IPS DF 19.7 (cell line): ENCODE measurements around the gene PLD6.

Experiments used
- DNase-seq: peaks from one replicate; pipeline ENCODE4 v3.0.0-alpha.2; 2013; ENCODE audit warnings: low read depth, low spot score

The PLD6 gene

DNA sequence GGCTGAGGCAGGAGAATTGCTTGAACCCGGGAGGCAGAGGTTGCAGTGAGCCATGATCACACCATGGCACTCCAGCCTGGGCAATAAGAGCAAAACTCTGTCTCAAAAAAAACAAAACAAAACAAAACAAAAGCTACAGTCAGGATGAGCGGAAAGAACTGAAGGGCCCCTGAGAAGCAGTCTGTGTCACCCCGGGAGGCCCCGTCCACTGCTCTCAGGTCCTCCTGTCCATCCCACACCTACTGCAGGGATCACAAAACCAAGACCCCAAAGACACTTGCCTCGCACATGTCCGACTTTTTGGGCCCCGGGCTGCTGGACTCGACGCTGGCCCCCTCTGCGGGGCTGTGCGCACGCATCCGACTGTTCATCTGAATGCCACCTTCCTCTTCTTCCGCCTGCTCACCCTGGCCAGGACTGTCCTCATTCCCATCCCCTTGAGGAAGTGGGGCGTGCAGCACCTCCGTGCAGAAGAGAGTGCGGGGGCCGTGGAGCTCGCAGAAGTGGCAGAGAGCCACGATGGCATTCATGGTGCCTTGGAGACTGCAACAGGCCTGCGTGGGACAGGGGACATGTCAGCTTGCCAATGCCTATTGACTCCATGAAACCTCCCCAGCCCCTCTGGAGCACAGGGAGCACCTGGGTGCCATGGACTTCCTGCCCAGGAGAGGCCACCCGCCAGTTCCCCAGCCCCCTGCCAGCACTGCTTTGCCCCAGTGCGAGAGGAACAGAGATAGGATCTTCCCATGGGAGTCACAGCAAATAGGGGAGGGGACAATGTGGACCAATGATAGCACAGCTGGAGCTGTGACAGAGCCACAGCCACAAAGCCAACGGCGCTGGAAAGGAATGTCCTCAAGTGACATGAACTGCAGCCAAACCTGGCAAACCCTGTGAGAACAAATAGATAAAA is 21.7 kb upstream of the PLD6 start:
- DNase-seq, result no peak

DNA sequence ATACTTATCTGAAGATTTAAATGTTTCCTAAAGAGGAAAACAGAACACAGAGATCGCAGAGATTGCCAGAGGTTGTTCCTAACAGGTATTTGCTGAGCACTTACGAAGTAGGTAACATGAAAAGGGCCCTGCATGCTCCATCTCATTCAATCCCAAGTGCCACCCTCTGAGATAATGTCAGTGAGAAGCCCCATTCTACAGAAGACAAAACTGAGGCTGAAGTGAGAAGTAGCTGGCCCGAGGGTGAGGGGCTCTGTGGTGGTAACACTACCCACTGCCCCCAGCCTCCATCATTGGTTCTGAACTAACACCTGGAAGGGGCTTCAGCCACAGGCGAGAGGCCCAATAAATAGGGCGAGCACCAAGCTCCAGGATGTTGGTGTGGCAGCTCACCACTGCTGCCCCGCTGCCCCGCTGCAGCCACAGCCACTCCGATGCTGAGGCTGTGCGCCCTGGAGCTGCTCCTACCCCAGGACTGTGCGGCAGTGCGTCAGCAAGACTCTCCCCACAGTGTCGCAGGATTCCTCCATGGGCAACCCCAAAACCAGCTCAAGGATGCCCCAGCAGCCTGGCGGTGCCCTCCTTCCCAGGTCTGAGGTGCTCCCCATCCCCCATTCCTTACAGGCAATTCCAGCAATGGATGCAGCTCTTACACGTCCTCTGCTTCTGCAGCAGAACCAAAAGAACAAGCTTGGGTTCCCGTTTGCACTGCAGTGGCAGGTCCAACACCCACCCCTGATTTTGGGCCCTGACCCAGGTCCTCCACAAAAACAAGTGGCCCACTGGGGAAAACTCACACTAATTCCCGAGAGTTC is 20.5 kb upstream of the PLD6 start:
- DNase-seq, result no peak

DNA sequence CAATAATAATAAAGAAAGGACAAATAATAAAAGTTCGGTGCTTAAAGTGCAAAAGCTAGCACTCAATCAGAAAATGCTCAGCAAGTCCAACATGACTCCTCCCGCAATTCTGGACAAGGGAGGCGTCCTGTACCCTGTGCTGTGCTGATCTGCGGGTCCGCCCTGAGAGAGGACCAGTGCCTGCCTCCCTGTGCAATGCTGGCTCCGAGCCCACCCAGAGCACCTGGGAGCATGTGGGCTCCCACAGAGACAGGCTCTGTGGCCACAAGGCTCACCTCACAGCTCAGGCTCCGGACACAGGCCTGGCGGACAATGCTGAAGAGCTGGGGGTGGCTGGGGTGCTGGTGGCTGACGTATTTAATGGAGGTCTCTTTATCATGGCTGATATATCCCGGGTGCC is 19.8 kb upstream of the PLD6 start:
- no peak for DNase-seq

DNA sequence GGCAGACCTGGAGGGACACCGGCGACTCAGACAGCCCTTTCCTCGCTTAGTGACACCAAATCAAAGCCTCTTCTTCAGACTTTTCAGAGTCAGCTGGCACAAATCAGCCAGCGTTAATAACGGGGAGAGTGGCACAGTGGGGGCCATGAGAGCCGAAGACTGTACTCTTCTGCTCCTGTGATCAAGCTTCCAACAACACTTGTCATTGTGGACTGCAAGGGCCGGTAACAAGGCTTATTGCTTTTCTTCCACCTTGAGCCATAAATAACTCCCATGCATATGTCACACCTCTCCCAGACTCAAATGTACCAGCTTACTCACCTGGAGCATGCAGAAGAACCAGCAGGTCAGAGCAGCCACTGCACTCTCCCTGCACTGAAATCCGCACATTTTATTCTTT is 18.0 kb upstream of the PLD6 start:
- DNase-seq, result no peak

DNA sequence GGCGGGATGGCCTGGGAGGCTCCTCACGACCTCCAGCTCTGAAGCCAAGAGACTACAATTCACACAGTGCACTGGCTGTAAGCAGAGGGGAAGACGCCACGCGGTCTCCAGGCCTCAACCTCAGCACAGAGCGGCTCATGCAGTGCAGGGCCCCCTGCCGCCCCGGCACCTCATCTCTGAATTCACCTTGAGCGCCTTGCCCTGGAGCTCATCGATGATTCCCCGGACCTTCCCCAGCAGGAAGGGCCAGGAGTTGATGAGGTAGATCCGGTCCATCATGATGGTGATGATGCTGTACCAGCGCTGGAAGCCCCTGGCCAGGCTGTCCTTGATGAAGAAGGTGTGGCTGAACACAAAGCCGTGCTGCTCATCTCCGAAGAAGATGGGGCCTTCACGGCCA is 17.6 kb upstream of the PLD6 start:
- no peak for DNase-seq

DNA sequence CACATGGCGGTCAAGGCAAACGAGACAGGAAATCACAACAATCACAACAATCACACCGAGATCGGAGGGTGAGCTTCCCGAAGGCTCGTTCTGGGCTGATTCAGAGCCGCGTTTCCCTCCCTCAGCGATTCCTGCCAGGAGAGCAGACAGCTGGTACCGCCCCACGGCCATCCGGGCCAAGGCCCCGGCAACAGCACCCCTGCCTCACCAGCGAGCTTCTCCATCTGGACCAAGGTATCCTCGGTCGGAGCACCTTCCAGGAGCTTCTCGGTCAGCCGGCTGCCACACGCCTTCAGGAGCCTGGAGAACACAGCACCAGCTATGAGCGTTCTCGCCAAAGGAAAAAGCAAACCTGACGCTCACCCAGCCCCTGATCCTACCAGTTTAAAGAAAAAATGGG is 15.2 kb upstream of the PLD6 start:
- DNase-seq, result no peak

DNA sequence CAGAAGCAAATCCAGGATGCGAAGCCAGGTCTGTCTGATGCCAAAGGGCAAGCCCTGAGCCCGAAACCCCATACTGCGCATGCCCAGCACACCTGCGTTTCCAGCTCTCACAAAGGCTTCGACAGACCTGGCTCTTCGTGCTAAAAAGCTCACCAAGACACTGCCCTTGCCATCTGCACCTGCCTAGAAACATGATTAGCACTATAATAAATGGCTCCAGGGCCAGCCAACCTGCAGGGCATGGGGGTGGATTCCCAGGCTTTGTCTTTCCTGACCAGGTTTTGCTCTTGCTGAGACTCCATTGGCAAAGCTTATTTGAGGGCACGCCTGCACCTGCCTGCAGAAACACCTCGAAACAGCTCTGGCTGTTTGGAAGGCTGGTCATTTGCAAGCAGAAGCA is 14.4 kb upstream of the PLD6 start:
- no peak for DNase-seq

DNA sequence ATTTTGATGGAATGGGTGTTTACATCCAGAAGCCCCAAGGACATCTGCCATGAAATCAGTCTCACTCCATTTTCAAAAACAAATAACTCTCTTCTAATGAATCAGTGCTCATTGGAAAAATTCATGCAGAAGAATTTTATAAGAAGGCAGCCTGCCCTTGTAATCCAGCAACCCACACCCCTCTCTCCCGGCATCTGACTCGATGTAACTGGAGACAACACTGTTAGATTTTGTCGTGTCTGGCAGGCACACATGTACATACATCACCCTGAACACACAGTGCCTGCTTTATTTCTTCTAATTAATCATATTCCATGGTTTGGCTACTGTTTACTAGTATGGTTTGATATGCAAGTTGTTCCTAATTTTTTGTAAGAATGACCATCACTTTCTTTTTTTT is 11.9 kb upstream of the PLD6 start:
- no peak for DNase-seq

DNA sequence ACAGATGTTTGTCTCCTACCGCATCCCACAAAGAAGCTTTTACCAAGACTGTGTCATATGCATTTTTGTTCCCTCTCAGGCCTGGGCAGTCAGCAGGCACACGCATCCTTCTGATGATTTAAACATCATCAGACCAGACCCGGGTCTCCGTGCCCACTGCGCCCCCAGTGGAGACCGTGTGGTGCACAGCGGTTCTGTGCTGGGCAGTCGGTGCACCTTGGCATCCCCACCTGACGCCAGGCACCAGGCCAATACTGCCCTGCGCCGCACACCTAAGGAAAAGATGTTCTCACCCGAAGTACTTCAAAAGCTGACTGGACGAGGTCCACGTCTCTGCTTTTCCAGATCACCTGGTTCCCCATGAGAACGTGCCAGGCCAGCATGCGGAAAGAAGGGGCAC is 10.6 kb upstream of the PLD6 start:
- no peak for DNase-seq

DNA sequence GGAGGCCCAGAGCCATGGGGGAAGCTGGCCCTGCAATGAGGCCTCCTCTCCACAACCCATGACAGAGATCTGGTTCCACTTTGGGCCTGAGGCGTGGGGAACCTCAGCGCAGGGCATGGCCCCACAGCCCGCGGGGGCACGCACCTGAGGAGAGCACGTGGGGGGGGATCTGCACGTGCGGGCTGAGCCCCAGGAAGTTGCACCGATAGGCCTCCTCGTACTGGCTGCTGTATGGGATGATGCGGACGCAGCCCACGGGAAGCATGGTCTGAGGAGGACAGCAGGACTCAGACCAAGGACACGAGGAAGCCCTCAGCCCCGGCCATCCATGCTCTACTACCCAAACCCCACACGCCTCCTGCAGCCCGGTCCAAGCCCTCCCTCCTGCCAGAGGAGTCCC is 10.1 kb upstream of the PLD6 start:
- no peak for DNase-seq

DNA sequence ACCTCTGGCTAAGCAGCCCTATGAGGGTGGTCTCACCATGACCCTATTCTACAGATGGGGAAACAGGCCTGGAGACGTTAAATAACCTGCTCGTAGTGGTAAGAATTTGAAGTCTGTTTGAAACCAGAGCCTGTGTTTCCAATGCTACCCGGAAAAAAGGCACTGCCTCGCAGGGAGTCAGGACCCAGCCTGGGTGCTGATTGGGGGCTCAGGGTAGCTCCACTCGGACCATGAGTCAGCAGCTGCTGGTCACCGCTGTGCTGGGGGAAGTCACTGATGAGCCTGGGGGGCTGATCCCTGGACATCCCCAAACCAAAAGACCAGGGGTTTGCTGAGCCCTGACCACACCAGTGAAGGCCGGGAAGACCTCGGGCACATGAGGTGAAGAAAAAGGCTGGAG is 9.4 kb upstream of the PLD6 start:
- DNase-seq, result no peak

DNA sequence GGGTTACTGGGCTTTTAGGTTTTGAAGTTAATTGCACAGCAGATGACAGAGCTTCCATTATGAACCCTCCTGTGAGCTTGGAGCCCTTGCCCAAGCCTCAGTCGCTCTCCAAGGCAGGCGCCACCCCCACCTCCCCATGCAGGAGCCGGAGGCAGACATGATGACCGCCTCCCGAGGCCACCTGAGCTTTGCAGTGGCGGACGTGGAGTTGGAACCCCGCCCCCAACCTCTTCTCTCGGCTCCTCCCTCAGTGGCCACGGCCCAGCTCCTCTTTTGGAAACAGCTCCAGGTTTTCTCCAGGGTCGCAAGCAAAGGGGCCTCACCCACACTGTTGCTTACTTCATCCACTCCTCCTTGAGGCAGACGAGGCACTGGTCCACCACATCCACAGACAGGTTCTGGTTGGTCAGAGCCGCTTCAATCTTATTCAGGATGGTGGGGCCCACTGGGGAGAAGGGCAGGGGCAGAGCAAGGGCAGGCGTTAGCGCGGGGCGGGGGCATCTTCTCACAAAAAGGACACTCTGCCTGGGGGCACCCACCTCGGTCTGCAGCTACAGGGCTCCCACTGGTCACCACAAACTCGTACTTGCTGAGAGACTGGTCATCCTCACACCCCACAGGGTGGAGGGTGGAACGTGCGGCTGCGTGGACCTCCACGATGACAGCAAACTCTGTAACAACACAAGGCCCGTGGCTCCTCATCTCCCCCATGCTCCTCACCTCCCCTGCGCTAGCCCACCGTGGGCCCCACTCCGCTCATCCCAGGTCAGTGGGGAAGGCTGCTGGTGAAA is 8.7 kb upstream of the PLD6 start:
- no peak for DNase-seq

DNA sequence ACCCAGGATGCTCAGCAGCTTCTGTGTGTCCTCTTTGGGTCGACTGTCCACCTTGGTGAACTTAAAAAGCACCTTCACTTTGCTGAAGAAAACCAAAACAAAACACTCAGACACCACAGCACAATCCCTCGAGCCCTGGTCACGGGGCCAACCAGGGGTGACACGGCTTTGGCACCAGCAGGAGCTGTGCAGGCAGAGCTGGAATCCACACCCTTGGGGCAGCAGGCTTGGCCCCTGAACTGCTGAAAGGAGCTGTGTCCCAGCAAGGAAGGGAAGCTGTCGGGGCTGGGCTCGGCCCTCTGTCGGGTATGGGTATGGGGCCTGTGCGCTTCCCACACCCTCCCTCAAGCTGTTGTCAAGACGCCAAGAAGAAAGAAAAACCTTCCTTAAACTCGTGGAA is 7.6 kb upstream of the PLD6 start:
- DNase-seq, result no peak

DNA sequence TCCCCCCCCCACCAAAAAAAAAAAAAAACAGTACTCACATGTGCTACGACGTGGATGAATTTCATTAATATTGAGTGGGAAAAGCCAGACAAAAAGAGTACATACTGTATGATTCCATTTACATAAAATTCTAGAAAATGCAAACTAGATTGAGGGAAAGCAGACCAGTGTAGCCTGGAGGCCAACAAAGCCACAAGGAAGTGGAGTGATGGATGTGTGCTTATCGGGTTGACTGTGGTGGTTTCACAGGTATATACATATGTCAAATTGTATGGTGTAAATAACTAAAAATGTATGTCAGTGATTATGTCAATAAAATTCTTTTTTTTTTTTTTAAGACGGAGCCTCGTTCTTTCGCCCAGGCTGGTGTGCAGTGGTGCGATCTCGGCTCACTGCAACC is 1.9 kb upstream of the PLD6 start:
- no peak for DNase-seq

DNA sequence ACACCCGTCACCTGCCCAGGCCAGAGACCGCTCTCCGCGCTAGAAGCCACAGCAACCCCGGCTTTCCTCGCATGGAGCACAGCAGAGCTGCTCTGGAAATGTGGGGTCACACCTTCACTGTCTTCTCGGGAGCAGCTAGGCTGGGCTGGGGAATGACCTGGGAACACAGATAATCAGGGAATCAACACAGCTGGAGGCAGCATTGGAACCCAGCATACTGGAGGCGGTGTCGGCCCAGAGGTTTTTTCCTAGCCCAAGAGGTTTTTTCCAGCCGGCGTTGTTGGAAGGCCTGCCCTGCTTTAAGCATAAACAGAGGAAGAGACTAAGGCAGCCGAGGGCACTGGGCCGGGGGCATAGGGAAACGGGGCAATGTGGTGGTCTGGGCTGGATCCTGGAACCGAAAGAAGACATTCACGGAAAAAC is 791 bp upstream of the PLD6 start:
- DNase-seq, result no peak

DNA sequence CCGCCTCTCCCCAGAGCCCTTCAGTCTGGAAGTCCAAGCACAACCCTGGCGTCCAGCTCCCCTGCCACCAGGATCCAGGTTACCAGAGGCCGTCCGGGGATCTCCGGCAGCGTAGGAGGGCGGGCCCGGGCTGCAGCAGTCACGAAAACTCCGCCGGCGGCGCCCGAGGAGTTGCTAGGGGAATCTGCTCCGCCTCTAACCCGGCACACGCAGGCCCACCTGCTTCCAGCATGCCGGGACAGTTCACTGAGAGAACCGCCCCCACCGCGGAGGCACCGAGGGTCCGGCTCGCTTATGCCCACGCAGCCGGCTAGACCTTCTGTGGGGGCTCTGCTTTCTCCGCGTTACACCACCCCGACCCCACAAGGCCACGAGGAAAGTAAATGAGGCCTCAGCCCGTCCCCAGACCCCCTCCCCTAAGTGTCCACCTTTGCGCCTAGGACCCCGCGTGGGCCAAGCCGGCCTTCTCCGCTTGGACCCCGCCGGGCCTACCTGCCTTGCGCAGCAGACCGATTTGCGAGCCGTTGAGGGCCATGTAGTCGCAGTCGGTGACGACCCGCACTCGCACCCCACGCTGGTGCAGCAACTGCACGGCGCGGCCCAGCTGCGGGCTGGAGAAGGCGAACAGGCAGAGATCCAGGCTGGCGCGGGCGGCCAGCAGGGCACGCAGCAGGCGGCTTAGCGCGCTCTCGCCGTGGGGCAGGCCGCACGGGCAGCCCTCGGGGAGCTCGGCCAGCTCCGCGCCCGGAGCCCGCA is 587 bp downstream of the PLD6 start:
- no peak for DNase-seq

DNA sequence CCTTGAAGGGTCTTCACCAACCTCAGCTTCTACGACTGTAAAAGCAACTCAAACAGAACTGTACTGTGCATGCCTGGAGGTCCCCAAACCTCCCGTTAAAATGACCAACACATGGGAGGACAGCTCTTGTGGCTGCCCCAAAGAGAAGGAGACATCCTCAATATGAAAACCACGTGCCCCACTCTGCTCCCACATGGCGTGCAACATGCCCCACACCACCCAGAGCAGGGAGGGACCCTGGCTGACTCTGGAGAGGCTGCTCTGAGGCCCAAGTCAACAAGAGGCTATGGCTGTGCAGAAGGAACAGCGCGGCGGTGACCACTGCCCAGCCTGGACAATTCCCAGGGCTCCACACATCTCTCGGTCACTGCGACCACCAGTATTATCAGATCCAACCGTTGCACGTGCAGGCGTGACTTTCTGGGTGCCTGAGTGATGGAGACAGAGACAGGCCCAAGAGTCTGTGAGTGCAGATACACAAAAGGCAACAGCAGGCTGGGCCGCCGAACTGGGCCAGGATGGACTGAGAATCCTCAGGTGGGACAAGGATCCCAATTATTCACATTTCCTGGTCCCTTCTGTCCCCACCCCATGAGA is 1.4 kb downstream of the PLD6 start:
- no peak for DNase-seq

DNA sequence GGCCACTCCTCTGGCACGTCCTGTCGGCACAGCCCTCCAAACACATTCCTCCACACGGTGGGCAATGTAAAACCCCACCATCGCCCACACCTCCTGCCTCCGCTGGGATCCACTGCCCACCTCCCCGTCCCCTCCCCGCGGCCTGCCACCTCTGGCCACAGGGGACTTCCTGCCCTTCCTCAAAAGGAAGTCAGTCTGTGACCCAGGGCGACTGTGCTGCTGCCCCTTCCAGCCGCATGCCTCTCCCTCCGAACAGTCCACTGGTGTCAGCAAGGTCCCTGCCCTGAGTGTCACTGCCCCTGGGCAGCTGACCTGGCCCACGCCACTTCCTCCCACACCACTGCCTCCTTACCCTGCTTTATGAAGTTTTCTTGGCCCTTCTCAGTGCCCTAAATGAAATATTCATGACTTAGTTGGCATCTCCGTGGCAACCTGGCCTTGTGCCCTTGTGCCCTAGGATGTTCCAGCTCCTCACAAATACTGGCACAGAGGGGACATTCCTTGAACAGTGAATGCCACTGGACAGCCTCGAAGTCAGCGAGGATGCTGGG is 2.0 kb downstream of the PLD6 start:
- DNase-seq, result no peak

DNA sequence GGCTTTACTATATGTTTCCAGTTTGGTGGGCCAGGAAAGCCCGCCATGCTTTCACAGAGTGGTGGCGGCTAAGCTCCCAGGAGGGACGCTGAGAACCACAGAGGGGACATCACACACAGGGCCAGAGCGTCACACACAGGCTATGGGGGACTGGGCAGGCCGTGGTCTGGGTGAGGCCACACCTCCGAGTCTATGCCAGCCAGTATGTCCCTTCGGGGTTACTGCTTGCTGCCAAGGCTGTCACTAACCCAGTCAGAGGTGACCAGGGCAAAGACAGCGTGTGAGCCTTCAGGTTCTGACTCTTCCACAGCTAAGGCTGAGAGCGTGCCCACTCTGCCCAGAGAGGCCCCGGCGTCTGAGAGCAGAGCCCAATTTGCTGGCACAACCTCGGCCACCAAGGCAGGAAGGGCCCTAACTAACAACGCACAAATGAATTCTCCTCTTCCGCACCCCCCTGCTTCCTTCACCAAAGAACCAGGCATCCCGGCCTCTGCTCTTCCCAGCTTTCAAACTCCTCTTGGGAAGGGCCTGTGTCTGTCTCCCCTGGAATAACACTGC is 2.9 kb downstream of the PLD6 start:
- no peak for DNase-seq

DNA sequence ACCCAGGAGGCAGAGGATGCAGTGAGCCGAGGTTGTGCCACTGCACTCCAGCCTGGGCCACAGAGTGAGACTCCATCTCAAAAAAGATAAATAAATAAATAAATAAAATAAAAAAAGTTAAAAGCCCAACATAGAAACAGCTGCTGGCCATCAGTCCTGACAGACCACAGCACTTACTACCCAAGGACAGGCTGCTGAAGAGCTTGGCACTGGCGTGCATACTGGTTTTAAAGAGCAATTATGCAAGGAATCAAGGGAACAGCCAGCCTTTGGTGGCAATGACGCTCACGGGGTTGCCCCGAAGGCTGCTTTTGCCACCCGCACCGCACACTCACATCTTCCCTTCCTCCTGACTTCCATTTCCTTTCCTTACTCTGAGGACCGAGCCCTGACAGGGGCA is 4.2 kb downstream of the PLD6 start:
- DNase-seq, result no peak
